CD4-positive, alpha-beta memory T cell (primary cell): Measurements from ENCODE around the gene NFATC4. TPM values are rescaled to one million over a fixed set of nuclear protein-coding genes. Genes with fewer than 3 reads are reported as not detected.
A peak's percentile ranks its signal among the peaks of the same experiment; 100 is the strongest.

Experiments
- CTCF ChIA-PET: fragments of 350-600 bp; sonication (Branson Sonifier 250); formaldehyde crosslinking; loops from one replicate; lab custom pipeline; 2021; ENCODE audit warnings: inconsistent platforms; ENCODE audit not compliant: partially characterized antibody; lab: Charles Lee
- POLR2A ChIA-PET: fragments of 350-600 bp; sonication (Branson Sonifier 250); formaldehyde crosslinking; loops from one replicate; lab custom pipeline; 2021; ENCODE audit not compliant: partially characterized antibody; lab: Charles Lee
- DNase-seq, 5 donors: peaks; one replicate each; pipeline versions ENCODE4 v3.0.0 to v3.0.0-alpha.2; 2020 to 2022; ENCODE audit warnings: mixed read lengths in 1 of 5
- H3K27ac ChIP-seq: one replicate; pipeline ENCODE4 v1.7.0; 2013; ENCODE audit warnings: low read depth, low read length
- H3K27me3 ChIP-seq: 2 replicates; pipeline ENCODE4 v1.7.0; 2013; ENCODE audit warnings: mild to moderate bottlenecking, low read length, moderate library complexity; ENCODE audit not compliant: insufficient read depth
- H3K36me3 ChIP-seq: 2 replicates; pipeline ENCODE4 v1.7.0; 2013; ENCODE audit warnings: mild to moderate bottlenecking, low read length, moderate library complexity; ENCODE audit not compliant: insufficient read depth
- H3K4me1 ChIP-seq: 2 replicates; pipeline ENCODE4 v1.7.0; 2013; ENCODE audit warnings: mild to moderate bottlenecking, low read length, moderate library complexity; ENCODE audit not compliant: insufficient read depth
- H3K4me3 ChIP-seq, 2 donors: one replicate each; pipeline ENCODE4 v1.7.0; 2013; ENCODE audit warnings: low read length in 2 of 2, mild to moderate bottlenecking in 1 of 2
- H3K9me3 ChIP-seq, 2 donors: one replicate each; pipeline ENCODE4 v1.7.0; 2013; ENCODE audit warnings: low read length in 2 of 2, control low read depth in 1 of 2; ENCODE audit not compliant: control insufficient read depth in 1 of 2
- H3K27ac Mint-ChIP-seq, 7 donors: one replicate each; pipeline ENCODE4 v1.8.0; 2020 to 2021; ENCODE audit warnings: mixed read lengths in 7 of 7, mild to moderate bottlenecking in 6 of 7, inconsistent platforms in 3 of 7, moderate library complexity in 3 of 7
- H3K27me3 Mint-ChIP-seq, 2 donors: one replicate each; pipeline ENCODE4 v1.8.0; 2020 to 2021; ENCODE audit warnings: mixed read lengths in 2 of 2
- H3K36me3 Mint-ChIP-seq, 2 donors: one replicate each; pipeline ENCODE4 v1.8.0; 2020 to 2021; ENCODE audit warnings: mixed read lengths in 2 of 2, inconsistent platforms in 1 of 2, mild to moderate bottlenecking in 1 of 2
- H3K4me1 Mint-ChIP-seq, 4 donors: one replicate each; pipeline ENCODE4 v1.8.0; 2020 to 2021; ENCODE audit warnings: mixed read lengths in 4 of 4, mild to moderate bottlenecking in 1 of 4
- H3K4me3 Mint-ChIP-seq, 8 donors: one replicate each; pipeline ENCODE4 v1.8.0; 2020 to 2021; ENCODE audit warnings: mixed read lengths in 8 of 8, mild to moderate bottlenecking in 7 of 8, moderate library complexity in 6 of 8, inconsistent platforms in 3 of 8
- H3K9me3 Mint-ChIP-seq, 8 donors: one replicate each; pipeline ENCODE4 v1.8.0; 2020 to 2021; ENCODE audit warnings: mixed read lengths in 8 of 8, mild to moderate bottlenecking in 5 of 8, inconsistent platforms in 3 of 8, moderate library complexity in 1 of 8
- intact Hi-C: fragments of 100-400 bp; cut with micrococcal nuclease; formaldehyde crosslinking; loops from one replicate; pipeline ENCODE4 v1.15.1; 2023
- polyA plus RNA-seq, 2 donors: library from polyadenylated mRNA; unstranded; fragments of 300-500 nt; fragmentation: Illumina TruSeq; gene quantifications; one replicate each; pipeline ENCODE4 v1.2.3, GENCODE V29; 2021
- total RNA-seq, 2 experiments: library from RNA; stranded (reverse); gene quantifications; one replicate each; pipeline ENCODE4 v1.2.3, GENCODE V29; 2021

NFATC4 gene
- total and polyA plus RNA-seq, 4 experiments from 2014 or later = not detected

DNA sequence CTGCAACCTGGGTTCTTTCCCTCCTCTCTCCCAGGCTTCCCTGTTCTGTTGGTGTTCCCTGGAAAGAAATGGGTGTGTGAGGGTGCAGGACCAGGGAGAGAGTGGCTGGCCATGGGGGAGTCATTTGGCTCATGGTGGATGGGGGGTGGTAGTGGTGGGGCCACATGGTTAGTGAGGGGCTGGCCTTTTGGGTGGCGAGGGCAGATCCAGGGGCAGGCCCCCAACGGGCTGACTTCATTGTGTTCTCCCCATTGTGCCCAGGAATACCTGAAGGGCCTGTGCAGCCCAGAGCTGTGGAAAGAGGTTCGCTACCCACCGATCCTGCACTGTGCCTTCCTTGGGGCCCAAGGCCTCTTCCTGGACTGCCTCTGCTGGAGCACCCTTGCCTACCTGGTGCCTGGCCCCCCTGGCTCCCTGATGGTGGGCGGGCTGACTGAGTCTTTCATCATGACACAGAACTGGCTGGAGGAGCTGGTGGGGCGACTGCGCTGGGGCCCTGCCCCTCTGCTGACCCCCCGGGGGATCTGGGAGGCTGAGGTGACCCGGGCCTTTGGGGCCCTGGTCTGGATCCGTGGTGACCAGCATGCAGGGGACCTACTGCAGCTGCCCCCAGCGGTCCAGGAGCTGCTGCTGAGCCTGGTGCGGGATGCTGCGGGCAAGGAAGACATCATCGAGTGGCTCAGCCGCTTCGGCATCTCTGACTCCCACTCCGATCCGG lies 39.8 kb downstream of the NFATC4 start:
- Histone ChIP-seq H3K27ac (no peak overlapping the region), H3K36me3 (no peaks in the 10 kb centered on the region), H3K4me3 (no peak overlapping the region), H3K27me3 (no peaks in the 10 kb centered on the region), H3K9me3 (no peaks in the 10 kb centered on the region), H3K4me1 (no peaks in the 10 kb centered on the region)
- Mint-ChIP-seq H3K27me3 (peaks cover 4 to 12% of the 10 kb centered on the region in 2 donors), H3K4me3 (no peak overlapping the region), H3K36me3 (peaks cover 0 to 4% of the 10 kb centered on the region in 2 donors), H3K27ac (no peak overlapping the region), H3K4me1 (no peaks in the 10 kb centered on the region), H3K9me3 (no peaks in the 10 kb centered on the region)
- intact Hi-C loops = no loop called here
- ChIA-PET POLR2A (interaction anchor here (1.1 kb wide), 1 partner anchor 15 kb away, joined by 3 read pairs; no protein-coding TSS in a partner anchor), CTCF (no interaction called here)
- no peak for DNase-seq

DNA sequence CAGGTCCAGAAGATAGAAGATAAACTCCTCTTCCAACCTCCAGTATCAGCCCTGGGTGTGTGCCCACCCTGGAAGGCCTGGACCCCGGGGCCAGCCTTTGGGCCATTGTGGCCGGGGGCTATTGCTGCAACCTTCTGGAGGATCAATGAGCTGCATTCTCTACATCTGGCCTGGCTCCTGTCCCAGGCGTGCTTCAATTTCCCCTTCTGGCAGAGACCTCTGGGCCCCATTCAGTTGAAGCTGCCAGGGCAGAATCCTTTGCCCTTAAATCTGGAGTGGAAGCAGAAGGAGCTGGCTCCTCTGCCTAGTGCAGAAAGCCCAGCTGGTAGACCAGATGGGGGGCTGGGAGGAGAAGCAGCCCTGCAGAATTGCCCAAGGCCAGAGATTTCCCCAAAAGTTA lies 40.8 kb downstream of the NFATC4 start:
- no peak for DNase-seq
- ChIA-PET CTCF (interaction anchor here (0.6 to 2.5 kb wide), 6 partner anchors 10 to 166 kb away, joined by 3 to 7 read pairs (median 4); no protein-coding TSS in a partner anchor), POLR2A (interaction anchor here (0.8 to 1.0 kb wide), 2 partner anchors 28 to 69 kb away, joined by 3 read pairs; partner anchors contain the start of gene RIPK3)
- no peaks in the 10 kb centered on the region for H3K27me3 ChIP-seq
- H3K36me3 ChIP-seq = no peaks in the 10 kb centered on the region
- intact Hi-C loops = no loop called here
- no peaks in the 10 kb centered on the region for H3K9me3 Mint-ChIP-seq
- no peak overlapping the region for H3K4me3 Mint-ChIP-seq
- no peaks in the 10 kb centered on the region for H3K9me3 ChIP-seq
- peaks cover 4 to 12% of the 10 kb centered on the region in 2 donors for H3K27me3 Mint-ChIP-seq
- H3K4me1 Mint-ChIP-seq = no peaks in the 10 kb centered on the region
- H3K27ac ChIP-seq = no peak overlapping the region
- H3K27ac Mint-ChIP-seq = no peak overlapping the region
- H3K4me1 ChIP-seq = no peaks in the 10 kb centered on the region
- peaks cover 0 to 4% of the 10 kb centered on the region in 2 donors for H3K36me3 Mint-ChIP-seq
- H3K4me3 ChIP-seq = no peak overlapping the region

DNA sequence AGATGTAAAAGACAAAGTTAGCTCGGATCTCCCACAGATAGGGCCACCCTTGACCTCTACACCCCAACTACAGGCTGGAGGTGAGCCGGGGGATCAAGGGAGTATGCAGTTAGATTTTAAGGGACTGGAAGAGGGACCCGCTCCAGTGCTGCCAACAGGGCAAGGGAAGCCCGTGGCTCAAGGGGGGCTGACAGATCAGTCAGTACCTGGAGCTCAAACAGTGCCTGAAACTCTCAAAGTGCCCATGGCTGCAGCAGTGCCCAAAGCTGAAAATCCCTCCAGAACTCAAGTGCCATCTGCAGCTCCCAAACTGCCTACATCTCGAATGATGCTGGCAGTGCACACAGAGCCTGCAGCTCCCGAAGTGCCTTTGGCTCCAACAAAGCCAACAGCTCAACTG lies 41.2 kb downstream of the NFATC4 start:
- Histone ChIP-seq H3K4me3 (no peak overlapping the region), H3K9me3 (no peaks in the 10 kb centered on the region), H3K36me3 (no peaks in the 10 kb centered on the region), H3K27ac (no peak overlapping the region), H3K27me3 (no peaks in the 10 kb centered on the region), H3K4me1 (no peaks in the 10 kb centered on the region)
- no peaks in the 10 kb centered on the region for H3K4me1 Mint-ChIP-seq
- ChIA-PET POLR2A (interaction anchor here (0.8 to 1.0 kb wide), 2 partner anchors 28 to 69 kb away, joined by 3 read pairs; partner anchors contain the start of gene RIPK3), CTCF (interaction anchor here (0.6 to 2.5 kb wide), 6 partner anchors 10 to 166 kb away, joined by 3 to 7 read pairs (median 4); no protein-coding TSS in a partner anchor)
- peaks cover 0 to 4% of the 10 kb centered on the region in 2 donors for H3K36me3 Mint-ChIP-seq
- DNase-seq = no peak
- peaks cover 4 to 11% of the 10 kb centered on the region in 2 donors for H3K27me3 Mint-ChIP-seq
- intact Hi-C loops = no loop called here
- no peaks in the 10 kb centered on the region for H3K9me3 Mint-ChIP-seq
- no peak overlapping the region for H3K27ac Mint-ChIP-seq
- H3K4me3 Mint-ChIP-seq = no peak overlapping the region

DNA sequence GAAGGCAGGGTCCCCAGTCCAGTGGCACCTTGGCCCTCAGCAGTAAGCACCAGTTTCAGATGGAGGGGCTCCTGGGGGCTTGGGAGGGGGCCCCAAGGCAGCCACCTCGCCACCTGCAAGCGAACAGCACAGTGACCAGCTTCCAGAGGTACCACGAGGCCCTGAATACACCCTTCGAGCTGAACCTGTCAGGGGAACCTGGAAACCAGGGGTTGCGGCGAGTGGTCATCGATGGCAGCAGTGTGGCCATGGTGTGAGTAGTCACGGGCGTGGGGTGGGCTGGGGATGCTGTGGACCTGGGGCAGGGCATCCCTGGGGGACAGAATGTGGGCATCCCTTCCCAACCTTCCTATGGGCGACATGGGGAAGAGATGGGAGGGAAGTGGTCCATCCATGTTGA lies 42.0 kb downstream of the NFATC4 start:
- Mint-ChIP-seq H3K9me3 (no peaks in the 10 kb centered on the region), H3K4me3 (no peak overlapping the region), H3K36me3 (peaks cover 0 to under 1% of the 10 kb centered on the region in 2 donors), H3K4me1 (no peaks in the 10 kb centered on the region), H3K27me3 (peaks cover 3 to 9% of the 10 kb centered on the region in 2 donors), H3K27ac (no peak overlapping the region)
- H3K27ac ChIP-seq = no peak overlapping the region
- DNase-seq = no peak
- H3K4me1 ChIP-seq = no peaks in the 10 kb centered on the region
- ChIA-PET POLR2A (interaction anchor here (1.0 kb wide), 1 partner anchor 70 kb away, joined by 3 read pairs; the partner anchor contains the start of gene RIPK3), CTCF (interaction anchor here (0.9 to 2.5 kb wide), 5 partner anchors 9 to 77 kb away, joined by 3 to 7 read pairs (median 6); no protein-coding TSS in a partner anchor)
- intact Hi-C loops = no loop called here
- H3K9me3 ChIP-seq = no peaks in the 10 kb centered on the region
- no peak overlapping the region for H3K4me3 ChIP-seq
- no peaks in the 10 kb centered on the region for H3K36me3 ChIP-seq
- no peaks in the 10 kb centered on the region for H3K27me3 ChIP-seq

DNA sequence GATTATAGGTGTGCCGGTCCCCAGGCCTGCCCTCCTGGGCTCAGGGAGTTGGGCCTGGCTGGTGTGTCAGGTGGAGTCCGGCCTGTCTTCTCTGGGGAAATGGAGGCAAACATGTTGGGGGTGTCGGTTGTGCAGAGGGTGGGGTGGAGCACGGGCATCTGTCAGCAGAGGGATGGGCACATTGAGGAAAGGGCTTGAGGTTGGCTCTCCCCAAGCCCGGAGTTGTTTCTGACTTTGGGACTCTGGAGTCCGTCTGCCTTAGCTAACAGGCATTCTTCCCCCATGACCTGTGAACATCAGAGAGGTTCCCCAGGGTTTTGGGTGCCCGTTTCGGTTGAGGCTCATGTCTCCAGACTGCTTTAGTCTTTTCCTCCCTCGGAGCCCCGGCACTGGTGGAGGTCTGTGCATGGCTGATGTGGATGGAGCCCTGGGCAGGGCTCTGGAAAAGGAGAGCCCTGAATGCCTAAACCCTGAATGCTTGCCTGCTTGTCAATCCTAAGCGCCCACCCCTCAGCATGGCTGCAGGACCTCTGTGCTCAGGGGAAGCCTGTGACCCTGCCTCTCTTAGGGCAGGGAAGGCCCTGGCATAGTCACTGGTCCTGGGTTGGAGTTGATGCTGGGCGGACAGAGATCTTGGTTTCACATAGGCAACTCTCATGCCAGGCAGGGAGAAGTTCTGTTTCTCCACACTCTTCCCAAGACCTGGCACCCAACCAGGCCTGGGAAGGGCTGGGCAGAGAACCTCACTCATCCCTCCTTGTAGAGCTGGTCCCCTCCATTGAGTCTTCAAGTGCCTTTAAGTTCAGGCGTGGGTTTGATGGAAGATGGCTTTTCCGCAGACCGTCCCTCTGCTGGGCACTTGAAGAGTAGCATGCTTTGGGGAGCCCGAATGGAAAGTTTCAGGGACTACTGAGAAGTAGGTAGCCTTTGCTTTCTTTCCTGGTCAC lies 43.7 kb downstream of the NFATC4 start:
- Histone ChIP-seq H3K27me3 (no peaks in the 10 kb centered on the region), H3K9me3 (no peaks in the 10 kb centered on the region), H3K4me3 (no peak overlapping the region), H3K27ac (no peak overlapping the region), H3K4me1 (no peaks in the 10 kb centered on the region), H3K36me3 (no peaks in the 10 kb centered on the region)
- H3K9me3 Mint-ChIP-seq = no peaks in the 10 kb centered on the region
- intact Hi-C loops = no loop called here
- no peaks in the 10 kb centered on the region for H3K36me3 Mint-ChIP-seq
- H3K27me3 Mint-ChIP-seq = peaks cover 0 to 2% of the 10 kb centered on the region in 2 donors
- no peaks in the 10 kb centered on the region for H3K4me1 Mint-ChIP-seq
- no peak overlapping the region for H3K4me3 Mint-ChIP-seq
- ChIA-PET CTCF (interaction anchor here (0.8 to 2.7 kb wide), 4 partner anchors 29 to 79 kb away, joined by 3 to 19 read pairs (median 6); partner anchors contain the start of gene ADCY4), POLR2A (interaction anchor here (1.5 to 1.6 kb wide), 2 partner anchors 18 to 73 kb away, joined by 5 read pairs; partner anchors contain the start of genes CBLN3 and KHNYN)
- peak in 4 of 5 donors; percentile 26 to 34 (median 29) for DNase-seq
- no peak overlapping the region for H3K27ac Mint-ChIP-seq

DNA sequence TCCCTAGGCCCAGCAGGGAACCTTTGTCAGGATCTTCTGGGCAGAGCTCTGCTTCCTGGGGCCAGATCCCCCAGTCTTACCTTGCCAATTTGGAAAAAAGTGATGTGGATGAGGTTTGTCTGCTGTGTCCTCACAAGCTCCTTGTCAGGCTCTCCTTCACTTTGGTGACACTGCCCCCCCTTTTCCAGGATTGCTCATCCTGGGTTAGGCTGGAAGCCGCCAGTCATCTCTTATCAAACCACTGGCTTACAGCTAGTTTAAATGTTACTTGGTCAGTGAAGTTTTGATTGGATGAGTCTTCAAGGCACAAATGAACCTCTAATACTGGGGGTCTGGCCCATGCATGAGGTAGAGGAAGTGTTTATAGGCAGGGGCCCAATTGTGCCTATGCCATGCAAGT lies 46.1 kb downstream of the NFATC4 start:
- Mint-ChIP-seq H3K4me1 (no peaks in the 10 kb centered on the region), H3K27me3 (no peaks in the 10 kb centered on the region), H3K27ac (no peak overlapping the region), H3K36me3 (no peaks in the 10 kb centered on the region), H3K4me3 (no peak overlapping the region), H3K9me3 (no peaks in the 10 kb centered on the region)
- Histone ChIP-seq H3K4me1 (no peaks in the 10 kb centered on the region), H3K27me3 (no peaks in the 10 kb centered on the region), H3K9me3 (no peaks in the 10 kb centered on the region), H3K27ac (no peak overlapping the region), H3K36me3 (no peaks in the 10 kb centered on the region), H3K4me3 (no peak overlapping the region)
- POLR2A ChIA-PET = no interaction called here
- DNase-seq = no peak
- CTCF ChIA-PET = interaction anchor here (1.1 to 3.2 kb wide), 6 partner anchors 9 to 171 kb away, joined by 3 to 19 read pairs (median 9); partner anchors contain the start of genes ADCY4, KHNYN and TINF2
- intact Hi-C loops = no loop called here
